HG03025 (cell line): ENCODE measurements around the gene GDAP2.
"Not testable (repeated sequence)": the region's sequence is repeated elsewhere in the genome, so short reads cannot be mapped to it uniquely, and the experiment has no call there.

ENCODE experiments used
- ATAC-seq: cut with Tn5 transposase; IDR thresholded peaks from one replicate; pipeline ENCODE4 v1.9.1; 2021; ENCODE audit warnings: mild to moderate bottlenecking, moderate library complexity; ENCODE audit not compliant: unreplicated experiment, low FRiP score

GDAP2 gene, protein sequence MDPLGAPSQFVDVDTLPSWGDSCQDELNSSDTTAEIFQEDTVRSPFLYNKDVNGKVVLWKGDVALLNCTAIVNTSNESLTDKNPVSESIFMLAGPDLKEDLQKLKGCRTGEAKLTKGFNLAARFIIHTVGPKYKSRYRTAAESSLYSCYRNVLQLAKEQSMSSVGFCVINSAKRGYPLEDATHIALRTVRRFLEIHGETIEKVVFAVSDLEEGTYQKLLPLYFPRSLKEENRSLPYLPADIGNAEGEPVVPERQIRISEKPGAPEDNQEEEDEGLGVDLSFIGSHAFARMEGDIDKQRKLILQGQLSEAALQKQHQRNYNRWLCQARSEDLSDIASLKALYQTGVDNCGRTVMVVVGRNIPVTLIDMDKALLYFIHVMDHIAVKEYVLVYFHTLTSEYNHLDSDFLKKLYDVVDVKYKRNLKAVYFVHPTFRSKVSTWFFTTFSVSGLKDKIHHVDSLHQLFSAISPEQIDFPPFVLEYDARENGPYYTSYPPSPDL

DNA sequence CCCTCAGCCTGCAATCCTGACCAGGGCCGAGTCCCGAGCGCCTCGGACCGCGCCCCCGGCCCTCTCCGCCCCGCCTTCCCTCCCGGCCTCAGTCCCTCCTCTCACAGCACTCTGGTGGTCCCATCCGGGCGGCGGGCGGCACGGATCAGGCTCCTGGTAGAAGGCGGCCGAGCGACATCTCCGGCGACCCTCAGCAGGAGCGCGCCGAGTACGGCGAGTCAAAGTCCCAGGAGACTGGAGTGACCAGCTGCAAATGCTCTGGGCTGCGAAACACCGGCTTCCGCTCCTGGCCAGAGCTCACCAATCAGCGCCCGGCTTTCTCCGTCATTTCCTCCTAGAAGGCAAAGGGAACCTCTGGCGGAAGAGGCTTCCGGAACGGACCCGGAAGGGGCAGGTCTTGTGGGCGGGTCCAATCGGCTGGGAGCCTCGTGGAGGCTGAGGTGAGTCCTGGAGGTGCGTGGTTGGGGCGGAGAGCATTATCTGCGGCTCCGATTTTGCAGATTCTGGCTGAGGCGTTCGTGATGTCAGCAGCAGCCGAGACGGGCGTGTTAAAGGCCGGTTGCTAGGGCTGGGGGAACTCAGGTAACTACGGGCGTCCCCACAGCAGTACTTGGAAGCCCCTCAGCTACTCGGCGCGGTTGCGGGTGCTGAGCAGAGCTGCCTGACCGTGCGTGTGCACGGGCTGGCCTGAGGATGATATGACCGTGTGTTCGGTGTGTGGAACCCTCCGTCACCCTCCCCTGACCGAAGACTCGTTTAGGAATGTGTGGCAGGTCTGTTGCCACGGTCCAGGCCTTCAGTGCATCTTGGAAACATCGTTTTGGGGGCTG is at the start of gene GDAP2, which contains the start of gene WDR3:
TSS of gene GDAP2 (minus strand) at position 279 of the 830 bp plus-strand sequence. CDS start 9,264 bp downstream, outside the sequence.
TSS of gene WDR3 (plus strand) at position 397 of the 830 bp plus-strand sequence. CDS start 3,581 bp downstream, outside the sequence.
- peak; percentile 96 for ATAC-seq

DNA sequence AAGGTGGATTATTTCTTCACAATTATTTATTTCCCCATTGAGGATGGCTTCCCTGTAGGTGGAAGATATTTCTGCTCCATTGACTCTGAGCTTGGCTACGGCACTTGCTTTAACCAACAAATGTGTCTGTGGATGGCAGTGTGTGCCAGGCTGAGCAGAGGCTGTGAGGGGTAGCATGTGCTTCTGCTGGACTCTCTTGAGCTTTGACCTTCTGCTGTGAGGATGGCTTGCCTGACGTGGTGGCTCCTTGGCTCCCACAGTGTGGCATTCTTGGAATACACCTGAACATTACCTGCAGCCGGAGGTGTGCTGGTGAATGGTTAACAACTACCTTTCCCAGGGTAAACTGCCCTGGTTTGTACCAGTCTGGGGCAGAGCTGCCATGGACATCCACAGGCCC is 47.0 kb upstream of the GDAP2 start:
- no peak for ATAC-seq

DNA sequence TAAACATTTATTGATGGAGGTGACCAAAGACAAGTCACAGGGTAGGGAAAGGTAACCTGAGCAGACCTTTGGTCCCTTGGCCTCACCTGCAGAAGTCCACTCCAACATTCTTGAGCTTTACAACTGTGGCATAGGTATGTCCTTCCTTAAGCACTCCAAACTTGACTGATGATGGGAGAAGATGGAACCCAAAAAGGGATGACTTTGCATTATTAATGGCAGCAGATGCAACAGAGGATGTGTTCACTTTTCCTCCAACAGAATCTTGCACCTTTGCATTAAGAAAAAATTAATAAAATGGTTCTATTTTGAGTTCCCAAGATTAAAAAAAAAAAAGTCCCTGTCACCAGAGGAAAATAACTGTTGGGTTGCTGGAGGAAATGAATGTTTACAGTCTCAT is 42.4 kb upstream of the GDAP2 start:
- ATAC-seq = no peak

DNA sequence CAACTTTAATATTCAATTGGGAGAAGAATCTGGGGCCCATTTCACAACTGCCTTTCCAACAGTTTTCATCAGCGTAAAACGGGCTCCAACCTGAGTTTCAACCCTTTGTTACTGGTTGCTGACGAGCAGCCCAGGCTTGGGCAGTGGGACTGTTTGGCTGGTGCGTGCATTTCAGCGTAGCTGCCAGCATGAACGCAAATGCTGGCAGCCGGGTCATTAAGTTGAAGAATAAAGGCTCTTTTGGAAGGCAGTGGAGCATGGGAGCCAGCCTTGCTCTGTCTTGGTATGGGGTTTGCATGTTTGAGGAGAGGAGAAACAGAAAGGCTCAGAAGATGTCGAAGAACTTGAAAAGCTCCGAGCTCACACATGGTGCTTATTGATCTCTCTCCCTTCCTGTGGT is 40.8 kb upstream of the GDAP2 start:
- ATAC-seq = no peak

DNA sequence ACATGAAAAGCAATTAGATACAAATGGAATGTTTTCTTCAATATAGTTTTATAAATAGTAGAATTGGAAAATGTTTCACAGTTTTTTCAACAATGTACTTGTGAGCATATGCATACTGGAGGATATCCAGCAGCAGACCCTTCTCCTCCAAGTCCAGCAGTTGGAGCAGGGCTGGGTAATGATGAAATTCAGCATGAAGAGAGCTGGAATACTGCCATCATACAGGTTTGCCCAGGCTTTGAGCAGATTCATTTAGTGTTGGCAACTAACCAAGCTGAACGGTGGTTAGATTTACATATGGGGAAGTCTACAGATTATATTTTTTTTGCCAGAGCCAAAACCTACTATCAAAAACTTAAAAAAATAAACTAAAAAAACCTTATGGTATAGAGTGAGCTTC is 38.5 kb upstream of the GDAP2 start:
- ATAC-seq = no peak

DNA sequence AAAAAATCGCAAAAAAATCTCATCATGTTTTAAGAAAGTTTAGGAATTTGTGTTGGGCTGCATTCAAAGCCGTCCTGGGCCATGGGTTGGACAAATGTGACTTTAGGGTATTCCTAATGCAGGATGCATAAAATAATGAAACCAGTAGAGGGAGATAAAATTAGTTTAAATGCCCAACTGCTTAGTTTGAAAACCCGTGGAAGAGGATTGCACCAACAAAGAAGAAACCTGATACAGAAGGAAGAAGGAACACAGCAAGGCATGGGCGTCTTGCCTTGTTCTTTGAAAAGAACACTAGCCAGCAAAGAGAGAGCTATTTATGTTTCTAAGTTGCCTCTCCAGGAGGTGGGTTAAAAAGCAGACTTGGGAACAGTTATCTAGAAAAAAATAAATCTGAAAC is 38.1 kb upstream of the GDAP2 start:
- no peak for ATAC-seq

DNA sequence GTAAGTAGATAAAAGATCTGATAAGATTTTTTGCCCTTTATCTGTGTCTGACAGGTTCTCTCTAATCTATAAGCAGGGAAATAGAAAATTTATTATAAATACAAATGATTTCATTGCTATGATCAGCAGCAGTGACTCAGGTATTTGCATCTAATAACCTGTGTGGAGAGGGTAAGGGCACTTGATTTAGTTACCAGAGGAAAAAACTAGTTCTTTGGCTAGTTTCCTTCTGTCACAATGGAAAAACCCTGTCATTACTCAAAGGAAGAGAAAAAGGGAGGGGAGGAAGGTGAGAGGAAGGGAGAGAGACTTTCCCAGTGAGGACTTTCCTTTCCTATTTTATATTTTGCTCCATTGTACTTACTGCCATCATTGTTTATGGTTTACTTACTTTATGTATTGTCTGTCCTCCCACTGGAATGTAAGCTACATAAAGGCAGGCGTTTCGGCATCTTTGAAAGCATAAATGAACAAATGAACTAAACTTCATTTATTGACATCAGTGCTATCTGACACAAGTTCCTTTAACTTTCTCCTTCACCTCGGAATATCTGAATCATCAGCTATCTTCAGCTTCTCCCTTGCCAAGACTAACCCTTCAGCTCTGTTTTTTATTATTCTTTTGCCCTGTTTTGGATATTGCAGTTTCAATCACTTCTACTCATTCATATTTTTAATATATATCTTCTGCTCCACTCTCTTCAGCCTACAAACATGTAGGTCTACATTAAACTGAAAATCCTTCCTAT is 35.0 kb upstream of the GDAP2 start:
- ATAC-seq = no peak

DNA sequence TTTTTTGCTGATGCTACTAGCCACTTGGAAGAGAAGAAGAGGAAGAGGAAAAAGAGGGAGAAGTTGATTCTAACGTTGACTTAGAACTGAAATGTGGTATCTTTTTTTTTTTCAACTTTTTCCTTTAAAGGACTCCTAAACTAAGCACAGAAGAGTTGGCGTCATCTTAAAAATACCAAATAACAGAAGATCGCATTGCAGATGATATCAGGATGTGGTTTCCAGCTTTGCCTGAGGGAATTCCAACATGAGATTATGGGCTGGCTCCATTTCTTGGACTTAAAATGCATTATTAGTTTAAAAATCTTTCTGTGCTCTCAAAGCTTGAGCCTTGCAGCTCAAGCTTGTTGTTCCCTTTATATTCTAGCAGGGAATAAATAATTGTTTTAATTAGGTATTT is 29.9 kb upstream of the GDAP2 start:
- ATAC-seq = no peak

DNA sequence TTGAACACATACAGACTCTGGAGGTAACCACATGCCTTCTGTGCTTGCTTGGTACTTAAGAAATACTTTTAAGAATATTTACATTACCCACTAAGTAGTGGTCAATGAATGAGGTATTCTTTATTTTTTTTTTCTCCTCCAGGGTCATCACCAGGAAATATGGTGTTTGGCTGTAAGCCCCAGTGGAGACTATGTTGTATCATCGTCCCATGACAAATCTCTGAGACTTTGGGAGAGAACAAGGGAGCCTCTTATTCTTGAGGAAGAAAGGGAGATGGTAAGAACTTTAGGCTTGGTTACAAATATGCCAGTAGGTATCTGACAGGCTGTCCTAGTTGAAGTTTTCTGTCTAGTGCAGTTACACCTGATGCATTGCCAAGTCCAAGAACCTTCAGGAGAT is 23.0 kb upstream of the GDAP2 start:
- ATAC-seq = no peak

DNA sequence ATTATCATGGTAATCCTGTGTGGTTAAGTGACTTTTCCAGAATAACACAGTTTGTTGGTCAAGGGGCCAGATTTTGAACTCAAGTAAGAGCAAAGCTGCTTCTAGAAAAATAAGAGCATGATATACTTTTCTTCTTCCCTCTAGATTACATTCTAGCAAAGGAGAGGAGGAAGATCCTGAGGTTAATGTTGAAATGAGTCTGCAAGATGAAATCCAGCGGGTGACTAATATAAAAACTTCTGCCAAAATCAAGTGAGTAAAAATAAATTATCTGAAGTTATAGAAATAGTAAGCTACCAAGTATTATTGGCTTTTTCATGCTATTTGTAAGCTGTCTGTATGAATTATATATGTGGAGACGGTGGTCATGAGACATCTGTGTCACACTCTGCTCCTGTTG is 12.9 kb upstream of the GDAP2 start:
- no peak for ATAC-seq

DNA sequence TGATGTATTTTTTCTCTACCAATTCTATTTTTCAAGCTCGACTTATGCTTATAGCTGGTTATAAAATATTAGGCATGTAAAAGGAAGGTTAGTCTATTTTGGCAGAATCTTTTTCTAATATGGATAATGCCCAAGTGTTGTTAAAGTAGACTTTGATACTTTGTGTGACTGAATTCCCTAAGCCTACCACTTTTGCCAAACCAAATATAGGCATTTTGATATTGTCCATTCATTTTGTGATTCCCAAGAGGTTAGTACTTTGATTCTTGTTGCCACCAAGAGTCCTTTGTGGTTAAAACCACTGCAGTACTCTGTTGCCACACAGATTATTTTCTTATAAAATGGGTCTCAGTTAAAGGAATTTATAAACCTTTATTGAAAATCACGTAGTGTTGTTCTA is 4.3 kb upstream of the GDAP2 start:
- ATAC-seq = no peak

DNA sequence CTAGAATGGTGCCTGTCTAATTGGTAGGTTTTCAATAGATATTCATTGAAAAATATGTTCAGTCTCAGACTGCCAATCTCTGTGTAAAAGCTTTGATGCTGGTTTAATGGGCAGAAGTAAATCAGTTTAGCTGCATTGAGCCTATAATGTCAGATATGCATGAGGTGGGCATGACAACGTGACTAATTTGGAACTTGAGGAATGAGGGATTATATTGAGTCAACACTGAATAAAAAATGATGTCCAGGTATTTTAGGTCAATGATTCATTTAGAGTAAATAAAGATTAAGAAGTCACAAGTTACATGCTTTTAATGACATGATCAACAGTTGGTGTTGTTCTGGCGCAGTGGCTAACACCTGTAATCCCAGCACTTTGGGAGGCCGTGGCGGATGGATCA is 3.2 kb upstream of the GDAP2 start:
- no peak for ATAC-seq

DNA sequence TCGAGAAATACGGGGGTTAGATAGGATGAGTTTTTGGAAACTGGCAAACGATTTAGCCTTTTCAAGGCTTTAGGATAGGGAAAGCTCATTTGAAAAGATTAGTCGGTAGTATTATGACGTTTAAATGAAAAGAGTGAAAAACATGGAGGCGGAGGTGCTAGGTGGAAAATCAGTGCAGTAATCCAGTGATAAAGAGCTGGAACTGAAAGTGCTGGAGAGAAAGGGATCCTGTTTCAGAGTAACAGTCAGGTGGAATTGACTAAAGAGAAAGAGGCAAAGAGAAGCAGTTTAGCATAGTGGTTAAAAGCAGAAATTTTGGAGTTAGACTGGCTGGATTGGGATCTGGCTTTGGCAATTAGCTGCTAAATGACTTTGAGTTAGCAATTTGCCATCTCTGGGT is 1.1 kb upstream of the GDAP2 start:
- ATAC-seq = no peak

DNA sequence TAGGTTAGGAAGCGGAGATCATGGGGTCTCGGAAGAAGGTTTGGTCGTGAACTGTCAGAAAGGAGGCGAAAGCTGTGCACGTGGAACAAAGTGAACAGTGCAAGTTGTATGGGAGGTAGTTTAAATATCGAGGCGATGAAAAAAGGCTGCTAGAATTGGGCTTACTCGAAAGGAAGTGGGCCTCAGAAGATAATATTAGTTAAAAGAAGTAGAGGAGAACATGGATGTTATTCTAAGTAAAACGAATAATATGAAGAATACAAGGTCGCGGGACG is 689 bp upstream of the GDAP2 start:
- peak; percentile 1 for ATAC-seq

DNA sequence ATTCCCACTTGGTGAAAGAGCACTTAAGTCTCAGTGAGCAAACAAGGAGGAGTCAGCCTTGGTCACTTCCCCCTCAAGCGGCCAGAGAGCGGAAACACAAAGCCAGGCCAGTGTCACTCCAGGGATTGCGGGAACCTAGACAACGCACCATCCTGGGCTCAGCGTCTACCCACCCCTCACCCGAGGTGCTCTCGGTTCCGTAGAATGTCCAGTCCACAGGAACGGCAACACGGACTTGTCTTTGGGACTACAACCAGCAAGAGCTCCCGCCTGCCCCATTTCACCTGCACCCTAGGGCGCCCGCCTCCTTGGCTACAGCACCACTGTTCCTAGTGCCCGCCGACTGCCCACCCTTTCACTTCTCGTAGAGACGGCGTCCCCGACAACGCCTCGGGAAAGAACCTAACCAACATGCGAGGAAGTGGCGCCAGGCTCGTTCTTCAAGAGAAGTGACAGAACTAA is 509 bp downstream of the GDAP2 start:
- ATAC-seq = peak; percentile 33

DNA sequence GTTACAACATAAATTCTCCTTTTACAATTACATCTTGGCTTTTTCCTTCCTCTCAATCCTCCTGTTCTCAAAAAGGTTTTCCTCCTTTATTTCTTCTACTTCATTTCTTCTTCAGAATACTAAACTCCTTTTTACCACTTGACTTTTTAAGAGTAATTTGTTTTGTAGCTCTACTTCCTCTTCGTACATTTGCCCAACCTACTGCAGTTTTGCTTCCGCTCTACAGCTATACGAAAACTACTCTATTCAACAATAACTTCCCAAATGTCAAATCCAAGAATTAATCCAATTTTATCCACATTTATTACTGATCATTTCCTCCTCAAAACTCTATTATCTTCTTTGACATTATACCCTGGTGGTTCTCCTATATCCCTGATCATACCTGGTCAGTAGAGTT is 3.4 kb downstream of the GDAP2 start:
- no peak for ATAC-seq

DNA sequence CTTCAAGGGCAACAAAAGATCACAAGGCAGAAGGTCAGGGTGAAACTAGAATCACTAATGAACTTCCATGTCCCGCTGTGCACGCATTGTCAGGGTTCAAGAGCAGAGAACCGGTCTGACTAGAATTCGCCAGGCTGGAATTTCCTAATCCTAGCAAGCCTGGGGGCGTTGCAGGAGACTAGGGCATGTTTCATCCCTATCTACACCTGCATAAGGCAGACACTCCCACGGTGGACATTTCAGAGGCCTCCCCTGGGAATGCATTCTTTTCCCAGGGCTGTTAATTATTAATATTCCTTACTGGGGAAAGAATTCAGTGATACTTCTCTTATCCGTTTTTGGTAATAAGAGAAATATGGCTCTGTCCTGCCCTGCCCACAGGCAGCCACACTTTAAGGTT is 6.7 kb downstream of the GDAP2 start:
- not testable (repeated sequence) for ATAC-seq

DNA sequence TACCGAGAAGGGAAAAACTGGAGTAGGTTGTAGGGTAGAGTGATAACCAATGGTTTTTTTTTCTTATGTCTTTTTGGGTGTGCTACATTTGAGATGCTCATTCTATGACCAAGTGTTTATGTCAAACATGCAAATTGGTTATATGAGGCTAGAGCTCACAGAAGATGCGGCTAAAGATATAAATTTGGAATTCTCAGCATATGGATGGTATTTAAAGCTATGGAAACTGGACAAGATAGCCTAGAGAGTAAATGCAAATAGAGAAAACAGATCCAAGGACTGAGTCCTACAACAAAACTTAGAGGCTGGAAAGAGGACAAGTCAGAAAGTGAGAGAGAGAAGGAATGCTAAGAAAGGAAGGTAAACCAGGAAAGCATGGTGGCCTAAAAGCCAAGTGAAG is 7.4 kb downstream of the GDAP2 start:
- ATAC-seq = no peak

DNA sequence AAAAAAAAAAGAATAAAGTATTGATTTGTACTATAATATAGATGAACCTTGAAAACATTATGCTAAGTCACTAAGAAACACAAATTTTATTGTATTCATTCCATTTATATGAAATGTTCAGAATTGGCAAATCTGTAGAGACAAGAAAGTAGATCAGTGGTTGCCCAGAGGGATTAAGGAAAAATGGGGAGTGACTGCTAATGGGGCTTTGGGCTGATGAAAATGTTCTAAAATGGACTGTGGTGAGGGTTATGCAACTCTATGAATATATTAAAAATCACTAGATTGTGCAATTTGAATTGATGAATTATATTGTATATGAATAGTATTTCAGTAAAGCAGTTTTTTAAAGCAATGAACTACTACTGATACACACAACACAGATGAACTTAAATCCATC is 10.0 kb downstream of the GDAP2 start:
- no peak for ATAC-seq

DNA sequence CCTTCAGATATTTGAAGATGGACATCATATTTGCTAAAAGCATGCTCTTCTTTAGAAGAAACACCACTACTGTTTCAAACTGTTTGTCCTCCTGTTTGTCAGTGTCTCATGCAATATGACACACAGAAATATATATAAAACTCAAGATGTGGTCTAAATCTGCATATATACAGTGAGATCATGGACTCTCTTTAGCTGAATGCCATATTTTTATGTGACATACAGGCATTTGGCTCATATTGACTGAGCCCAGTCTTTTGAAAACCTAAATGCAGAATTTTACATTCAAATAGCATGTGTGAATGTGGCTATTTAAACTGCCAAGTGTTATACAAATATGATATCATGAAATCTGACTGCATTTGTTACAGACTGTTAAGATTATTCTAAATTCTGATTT is 18.4 kb downstream of the GDAP2 start:
- no peak for ATAC-seq

DNA sequence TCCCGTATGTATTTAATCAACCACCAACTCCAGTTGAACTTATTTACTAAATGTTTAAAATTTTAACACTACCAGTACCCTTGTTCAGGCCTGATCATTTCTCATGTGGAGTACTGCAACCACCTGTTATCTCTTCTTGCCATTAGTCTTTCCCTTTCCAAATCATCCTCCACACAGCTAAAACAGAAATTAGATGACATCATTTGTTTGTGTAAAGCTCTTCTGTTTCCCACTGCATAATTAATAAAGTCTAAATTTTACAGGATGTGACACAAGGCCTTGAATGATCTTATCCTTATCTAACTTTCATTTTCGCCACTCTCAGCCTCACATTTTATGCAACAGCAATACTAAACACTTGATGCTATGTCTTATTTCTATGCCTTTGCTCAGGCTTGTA is 24.4 kb downstream of the GDAP2 start:
- ATAC-seq = no peak
